SW 1271 (cell line): Measurements from ENCODE around the gene REN.

Experiments
- DNase-seq, 2 experiments: peaks; one replicate each; lab custom pipeline; 2025; lab: John Stamatoyannopoulos, UW

The REN gene

GRCh38 chr1:204108312-204109141, 57.6 kb downstream of the REN start:
- no peak for DNase-seq

- no peak for DNase-seq
Measured at GRCh38 chr1:204107892-204108291, 58.2 kb downstream of the REN start.

- no peak for DNase-seq
Measured at GRCh38 chr1:204106825-204107224, 59.3 kb downstream of the REN start.

GRCh38 chr1:204105131-204105515, 61.0 kb downstream of the REN start:
- DNase-seq = no peak
